Prostate gland (tissue), 2 donors: ENCODE measurements around the gene DMD.

ENCODE experiments used
- CTCF ChIP-seq, 4 experiments: fragments of 200-600 bp in 2 of 4; fragments of 450-650 bp in 2 of 4; sonication (generic) in 2 of 4; IDR thresholded peaks; 1 replicate in 3 of 4; 2 replicates in 1 of 4; pipeline ENCODE4 v1.5.1; 2016 to 2019; ENCODE audit warnings: antibody characterized with exemption in 4 of 4, mild to moderate bottlenecking in 2 of 4, moderate library complexity in 2 of 4
- POLR2A ChIP-seq: fragments of 450-650 bp; IDR thresholded peaks from one replicate; pipeline ENCODE4 v1.6.1; 2016; ENCODE audit warnings: antibody characterized with exemption, mild to moderate bottlenecking
- POLR2AphosphoS5 ChIP-seq: sonication (generic); formaldehyde crosslinking; IDR thresholded peaks from one replicate; pipeline ENCODE4 v1.6.1; 2017; ENCODE audit warnings: antibody characterized with exemption

GRCh38 chrX:31178064-31178768 is 2033.1 kb downstream of the DMD start:
- TF ChIP-seq POLR2A (no peak), CTCF (IDR thresholded peaks at IDR 0.05) (no peak), POLR2AphosphoS5 (no peak)
